Gastrocnemius medialis (tissue), 4 donors: ENCODE results near the gene RSPH10B2. TPM values are rescaled to one million over a fixed set of nuclear protein-coding genes. Genes with fewer than 3 reads are reported as not detected.
"Not testable (repeated sequence)": the region's sequence is repeated elsewhere in the genome, so short reads cannot be mapped to it uniquely, and the experiment has no call there.

Experiments used
- ATAC-seq, 2 donors: fragments of 150-250 bp; one replicate each; pipeline ENCODE4 v1.9.1; 2016
- DNase-seq, 2 donors: peaks; one replicate each; pipeline ENCODE4 v3.0.0-alpha.2; 2019
- H3K27ac ChIP-seq, 4 donors: fragments of 200-600 bp; sonication (generic); 1 replicate in 1 of 4; 2 replicates in 3 of 4; pipeline ENCODE4 v1.5.1; 2016 to 2018; ENCODE audit warnings: mild to moderate bottlenecking in 2 of 4, moderate library complexity in 1 of 4
- H3K27me3 ChIP-seq, 3 donors: fragments of 200-600 bp; sonication (generic) in 2 of 3; 1 replicate in 1 of 3; 2 replicates in 2 of 3; pipeline versions ENCODE4 v1.5.1 to v1.6.0; 2016 to 2019; ENCODE audit warnings: mild to moderate bottlenecking in 1 of 3, moderate library complexity in 1 of 3
- H3K36me3 ChIP-seq, 2 donors: fragments of 200-600 bp; sonication (generic) in 1 of 2; one replicate each; pipeline ENCODE4 v1.5.1; 2017 to 2018
- H3K4me1 ChIP-seq, 2 donors: fragments of 200-600 bp; sonication (generic) in 1 of 2; one replicate each; pipeline ENCODE4 v1.5.1; 2016 to 2017; ENCODE audit warnings: mild to moderate bottlenecking in 2 of 2
- H3K4me3 ChIP-seq, 4 donors: fragments of 200-600 bp; sonication (generic) in 3 of 4; 1 replicate in 1 of 4; 2 replicates in 3 of 4; pipeline ENCODE4 v1.5.1; 2016 to 2019; ENCODE audit warnings: mild to moderate bottlenecking in 2 of 4
- H3K9me3 ChIP-seq, 3 donors: fragments of 200-600 bp; sonication (generic) in 2 of 3; 1 replicate in 1 of 3; 2 replicates in 2 of 3; pipeline ENCODE4 v1.5.1; 2016 to 2019
- CTCF ChIP-seq, 5 experiments: fragments of 450-650 bp in 3 of 5; fragments of 200-600 bp in 2 of 5; sonication (generic) in 2 of 5; IDR thresholded peaks in 4 of 5; conservative IDR thresholded peaks in 1 of 5; 1 replicate in 4 of 5; 2 replicates in 1 of 5; pipeline ENCODE4 v1.5.1; 2016 to 2019; ENCODE audit warnings: antibody characterized with exemption in 5 of 5, mild to moderate bottlenecking in 3 of 5, moderate library complexity in 3 of 5
- POLR2A ChIP-seq, 2 donors: fragments of 450-650 bp; IDR thresholded peaks; one replicate each; pipeline ENCODE4 v1.6.1; 2017; ENCODE audit warnings: antibody characterized with exemption in 2 of 2, mild to moderate bottlenecking in 2 of 2, moderate library complexity in 2 of 2
- in situ Hi-C, 4 donors: fragments of 200-750 bp; cut with MboI; loops; one replicate each; pipeline versions ENCODE4 v1.15.0 to v1.8.0; 2017; ENCODE audit warnings: low sequenced_read_pairs in 4 of 4
- intact Hi-C: fragments of 100-400 bp; cut with DNase I; formaldehyde crosslinking; loops from one replicate; pipeline ENCODE4 v1.15.1; 2023; ENCODE audit warnings: low total_unique reads
- total RNA-seq, 4 donors: library from RNA; depleted of rRNA; stranded (reverse); fragments of >200 nt; gene quantifications; one replicate each; pipeline versions ENCODE4 v1.1.0 to v1.2.3, GENCODE V29; 2016

Gene RSPH10B2
- total RNA-seq, 4 donors from 2014 or later, result 0.09 to 6.4 (median 1.1) TPM

- Histone ChIP-seq H3K9me3 (no peaks in the 10 kb centered on the region), H3K36me3 (peaks cover 0 to 4% of the 10 kb centered on the region in 2 donors), H3K27ac (no peak overlapping the region), H3K27me3 (no peaks in the 10 kb centered on the region), H3K4me1 (peaks cover 10 to 16% of the 10 kb centered on the region in 2 donors), H3K4me3 (no peak overlapping the region)
- no peak for ATAC-seq
- TF ChIP-seq POLR2A (IDR thresholded peaks at IDR 0.05) (no peak), CTCF (IDR thresholded peaks at IDR 0.05 in 4 of 5, conservative IDR thresholded peaks at IDR 0.05 in 1 of 5) (no peak)
- DNase-seq, result no peak
- in situ Hi-C loops (no loop called here), intact Hi-C loops (loop anchor here (10.0 kb wide), 2 partner anchors 135 to 1505 kb away; partner anchors contain the start of gene ZDHHC4)
Measured at GRCh38 chr7:6709808-6710207, 44.1 kb upstream of the RSPH10B2 start.

DNA sequence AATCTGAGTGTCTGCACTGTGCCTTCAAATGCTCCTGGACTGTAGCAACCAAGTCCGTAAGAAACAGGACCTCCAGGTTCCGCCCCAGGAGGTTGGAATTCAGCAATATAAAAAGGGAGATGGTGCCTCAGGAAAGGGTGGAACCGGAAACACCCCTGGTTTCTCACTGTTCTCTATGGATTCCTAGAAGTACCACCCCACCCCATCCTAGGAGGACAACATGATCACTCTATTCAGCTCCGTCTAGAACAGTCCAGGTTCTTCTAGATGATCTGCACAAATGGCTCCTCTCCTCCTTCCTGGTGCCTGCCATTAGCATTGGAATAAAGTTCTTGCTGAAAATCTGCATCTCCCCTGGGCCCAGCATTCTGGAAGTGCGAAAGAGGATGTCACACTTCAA, 39.5 kb upstream of the RSPH10B2 start:
- no peak for TF ChIP-seq CTCF (IDR thresholded peaks at IDR 0.05 in 4 of 5, conservative IDR thresholded peaks at IDR 0.05 in 1 of 5)
- no peak for TF ChIP-seq POLR2A (IDR thresholded peaks at IDR 0.05)
- DNase-seq (no peak), ATAC-seq (no peak)
- intact Hi-C loops (no loop called here), in situ Hi-C loops (no loop called here)
- H3K27ac ChIP-seq, result no peak overlapping the region
- no peak overlapping the region for H3K4me3 ChIP-seq
- no peaks in the 10 kb centered on the region for H3K36me3 ChIP-seq
- H3K9me3 ChIP-seq, result no peaks in the 10 kb centered on the region
- no peaks in the 10 kb centered on the region for H3K4me1 ChIP-seq
- H3K27me3 ChIP-seq, result no peaks in the 10 kb centered on the region

DNA sequence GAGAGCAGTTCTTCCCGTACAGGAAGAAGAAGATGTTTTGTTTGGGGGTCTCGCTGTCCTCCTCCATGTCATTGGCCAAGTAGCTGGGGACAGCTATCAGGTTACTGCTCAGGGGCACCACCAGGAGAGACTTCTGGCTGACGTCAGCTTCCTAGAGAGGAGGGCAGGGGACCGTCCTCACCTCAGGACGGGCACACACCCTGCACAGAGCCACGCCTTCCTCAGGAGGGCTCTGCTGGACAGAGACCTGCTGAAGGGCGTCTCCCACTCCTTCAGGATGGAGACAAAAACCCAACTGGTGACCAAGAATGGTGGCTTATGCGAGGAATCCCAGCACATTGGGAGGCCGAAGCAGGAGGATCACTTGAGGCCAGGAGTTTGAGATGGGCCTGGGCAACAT, 38.0 kb upstream of the RSPH10B2 start:
- H3K27ac ChIP-seq, in situ Hi-C loops, DNase-seq, H3K4me3 ChIP-seq, H3K4me1 ChIP-seq, intact Hi-C loops, H3K27me3 ChIP-seq, ATAC-seq, H3K36me3 ChIP-seq, H3K9me3 ChIP-seq: not testable (repeated sequence)

DNA sequence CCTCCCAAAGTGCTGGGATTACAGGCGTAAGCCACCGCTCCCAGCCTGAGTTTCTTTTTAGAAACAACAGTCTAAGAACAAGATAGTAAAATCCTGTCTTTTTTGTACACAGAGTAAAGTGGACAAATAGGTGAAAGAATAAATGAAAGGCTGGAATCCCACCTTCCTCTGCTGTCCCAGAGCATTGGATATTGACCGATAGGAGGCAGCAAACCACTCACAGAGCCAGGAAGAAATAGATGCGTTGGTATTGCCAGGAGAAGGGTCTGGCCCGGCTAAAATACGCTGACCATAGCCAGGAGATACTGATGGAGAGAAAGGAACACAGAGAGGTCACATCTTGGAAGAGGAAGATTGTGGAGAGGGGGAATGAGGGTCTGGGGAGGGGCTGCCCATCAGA, 35.8 kb upstream of the RSPH10B2 start:
- ATAC-seq (no peak), DNase-seq (no peak)
- Histone ChIP-seq H3K4me3 (no peak overlapping the region), H3K4me1 (no peaks in the 10 kb centered on the region), H3K27ac (no peak overlapping the region), H3K36me3 (no peaks in the 10 kb centered on the region), H3K9me3 (no peaks in the 10 kb centered on the region), H3K27me3 (no peaks in the 10 kb centered on the region)
- in situ Hi-C loops, result no loop called here
- TF ChIP-seq POLR2A (IDR thresholded peaks at IDR 0.05) (no peak), CTCF (IDR thresholded peaks at IDR 0.05 in 4 of 5, conservative IDR thresholded peaks at IDR 0.05 in 1 of 5) (no peak)
- intact Hi-C loops, result no loop called here

- in situ Hi-C loops, H3K4me3 ChIP-seq, intact Hi-C loops, H3K36me3 ChIP-seq, H3K4me1 ChIP-seq, H3K9me3 ChIP-seq, H3K27me3 ChIP-seq, H3K27ac ChIP-seq, DNase-seq, ATAC-seq: not testable (repeated sequence)
Measured at GRCh38 chr7:6724351-6724750, 29.6 kb upstream of the RSPH10B2 start.

- no peak for TF ChIP-seq CTCF (IDR thresholded peaks at IDR 0.05 in 4 of 5, conservative IDR thresholded peaks at IDR 0.05 in 1 of 5)
- no peak for TF ChIP-seq POLR2A (IDR thresholded peaks at IDR 0.05)
- ATAC-seq, result no peak
- in situ Hi-C loops, result no loop called here
Measured at GRCh38 chr7:6725003-6725402, 28.9 kb upstream of the RSPH10B2 start.

GRCh38 chr7:6726341-6726740, 27.6 kb upstream of the RSPH10B2 start:
- H3K9me3 ChIP-seq, DNase-seq, in situ Hi-C loops, intact Hi-C loops, H3K4me3 ChIP-seq, H3K27me3 ChIP-seq, H3K27ac ChIP-seq, ATAC-seq, H3K36me3 ChIP-seq: not testable (repeated sequence)
- H3K4me1 ChIP-seq, result peaks cover 9 to 10% of the 10 kb centered on the region in 2 donors

More at GRCh38 chr7:6725003-6725402, 28.9 kb upstream of the RSPH10B2 start:
- Histone ChIP-seq H3K27ac (no peak overlapping the region), H3K27me3 (no peaks in the 10 kb centered on the region), H3K4me1 (peaks cover 0 to 4% of the 10 kb centered on the region in 2 donors), H3K4me3 (no peak overlapping the region), H3K9me3 (no peaks in the 10 kb centered on the region), H3K36me3 (no peaks in the 10 kb centered on the region)
- intact Hi-C loops, result no loop called here
- DNase-seq, result no peak
